Chondrocyte (in vitro differentiated cells): ENCODE measurements around the gene OR6Q1. TPM values are rescaled to one million over a fixed set of nuclear protein-coding genes. Genes with fewer than 3 reads are reported as not detected.
"Not testable (repeated sequence)": the region's sequence is repeated elsewhere in the genome, so short reads cannot be mapped to it uniquely, and the experiment has no call there.

Experiments used
- DNase-seq: peaks from one replicate; pipeline ENCODE4 v3.0.0; 2021; ENCODE audit warnings: mixed read lengths, low spot score
- H3K27ac Mint-ChIP-seq: one replicate; pipeline ENCODE4 v1.8.0; 2021; ENCODE audit warnings: mild to moderate bottlenecking, moderate library complexity, mixed read lengths; ENCODE audit not compliant: unreplicated experiment
- H3K27me3 Mint-ChIP-seq: 2 replicates; pipeline ENCODE4 v1.8.0; 2021; ENCODE audit warnings: low read depth, mixed read lengths
- H3K36me3 Mint-ChIP-seq: 2 replicates; pipeline ENCODE4 v1.8.0; 2021; ENCODE audit warnings: low read depth, mixed read lengths
- H3K4me1 Mint-ChIP-seq: 2 replicates; pipeline ENCODE4 v1.8.0; 2021; ENCODE audit warnings: low read depth, mild to moderate bottlenecking, mixed read lengths
- H3K4me3 Mint-ChIP-seq: one replicate; pipeline ENCODE4 v1.8.0; 2021; ENCODE audit warnings: mild to moderate bottlenecking, moderate library complexity, mixed read lengths; ENCODE audit not compliant: unreplicated experiment
- H3K9me3 Mint-ChIP-seq: 2 replicates; pipeline ENCODE4 v1.8.0; 2021; ENCODE audit warnings: low read depth, mixed read lengths
- CTCF ChIP-seq: fragments of 200-600 bp; sonication (generic); IDR thresholded peaks from 2 replicates; pipeline ENCODE4 v1.5.0; 2021; ENCODE audit warnings: antibody characterized with exemption, mild to moderate bottlenecking, moderate library complexity
- long read RNA-seq: library from polyadenylated mRNA; stranded (forward); transcript quantifications from one replicate; pipeline ENCODE4 v2.0.0, GENCODE V29; 2021
- total RNA-seq: library from RNA; stranded (reverse); gene quantifications from 3 replicates; pipeline ENCODE4 v1.2.1, GENCODE V29; 2021

OR6Q1 gene
- total RNA-seq = not detected in 3 replicates
- long read RNA-seq = 0 reads

- DNase-seq = no peak
- Mint-ChIP-seq H3K4me1 (no peaks in the 10 kb centered on the region), H3K9me3 (peaks cover 20% of the 10 kb centered on the region), H3K27me3 (peaks cover 3% of the 10 kb centered on the region), H3K27ac (no peak within 1 kb of the TSS), H3K4me3 (no peak within 1 kb of the TSS), H3K36me3 (no peaks in the 10 kb centered on the region)
- TF ChIP-seq CTCF = no peak
These were observed at the start of gene OR6Q1 for GRCh38 chr11:58030653-58031052. Gene OR6Q1 (plus strand): TSS chr11:58030953. CDS start chr11:58030953, 0 bp downstream.

- no peaks in the 10 kb centered on the region for H3K36me3 Mint-ChIP-seq
- DNase-seq = no peak
- H3K9me3 Mint-ChIP-seq = no peaks in the 10 kb centered on the region
- no peak overlapping the region for H3K27ac Mint-ChIP-seq
- H3K4me3 Mint-ChIP-seq = no peak overlapping the region
- H3K4me1 Mint-ChIP-seq = no peaks in the 10 kb centered on the region
- TF ChIP-seq CTCF = no peak
- peaks cover 24% of the 10 kb centered on the region for H3K27me3 Mint-ChIP-seq
These were observed 49.2 kb upstream of the OR6Q1 start for GRCh38 chr11:57981536-57981935.

GRCh38 chr11:57982776-57983175, 48.0 kb upstream of the OR6Q1 start:
- H3K4me3 Mint-ChIP-seq = no peak overlapping the region
- no peak for DNase-seq
- TF ChIP-seq CTCF = no peak
- H3K36me3 Mint-ChIP-seq = no peaks in the 10 kb centered on the region
- H3K9me3 Mint-ChIP-seq = peaks cover 9% of the 10 kb centered on the region
- H3K4me1 Mint-ChIP-seq = no peaks in the 10 kb centered on the region
- H3K27ac Mint-ChIP-seq = no peak overlapping the region
- H3K27me3 Mint-ChIP-seq = peaks cover 24% of the 10 kb centered on the region

- H3K27me3 Mint-ChIP-seq = peaks cover 26% of the 10 kb centered on the region
- no peaks in the 10 kb centered on the region for H3K36me3 Mint-ChIP-seq
- no peak overlapping the region for H3K4me3 Mint-ChIP-seq
- DNase-seq = no peak
- H3K9me3 Mint-ChIP-seq = peaks cover 13% of the 10 kb centered on the region
- H3K27ac Mint-ChIP-seq = no peak overlapping the region
- H3K4me1 Mint-ChIP-seq = no peaks in the 10 kb centered on the region
- TF ChIP-seq CTCF = no peak
These were observed 47.6 kb upstream of the OR6Q1 start for GRCh38 chr11:57983191-57983590.

GRCh38 chr11:57999523-57999922, 31.2 kb upstream of the OR6Q1 start:
- not testable (repeated sequence) for H3K27ac Mint-ChIP-seq, H3K4me3 Mint-ChIP-seq, H3K9me3 Mint-ChIP-seq, H3K36me3 Mint-ChIP-seq, H3K27me3 Mint-ChIP-seq, DNase-seq, H3K4me1 Mint-ChIP-seq

- DNase-seq, H3K27ac Mint-ChIP-seq, H3K4me3 Mint-ChIP-seq, H3K9me3 Mint-ChIP-seq, H3K4me1 Mint-ChIP-seq, H3K36me3 Mint-ChIP-seq, H3K27me3 Mint-ChIP-seq: not testable (repeated sequence)
These were observed 30.7 kb upstream of the OR6Q1 start for GRCh38 chr11:58000021-58000420.
